WERI-Rb-1 (cell line): ENCODE measurements around the gene TMED7.

ENCODE experiments used
- DNase-seq: peaks from one replicate; pipeline ENCODE4 v3.0.0-alpha.2; 2020
- H3K27ac ChIP-seq: fragments of 250-450 bp; sonication (Bioruptor Pico); 2 replicates; pipeline ENCODE4 v1.5.1; 2020; ENCODE audit warnings: mild to moderate bottlenecking, moderate library complexity
- H3K27me3 ChIP-seq: fragments of 250-450 bp; sonication (Bioruptor Pico); 2 replicates; pipeline ENCODE4 v1.5.1; 2021; ENCODE audit warnings: mild to moderate bottlenecking, low read depth, moderate library complexity; ENCODE audit not compliant: insufficient read depth, severe bottlenecking
- H3K36me3 ChIP-seq: fragments of 250-450 bp; sonication (Bioruptor Pico); 2 replicates; pipeline ENCODE4 v1.5.1; 2020; ENCODE audit warnings: mild to moderate bottlenecking, moderate library complexity
- H3K4me3 ChIP-seq: 2 replicates; pipeline ENCODE4 v1.5.1; 2011; ENCODE audit warnings: low read depth, mild to moderate bottlenecking, control low read depth, low read length
- H3K9me3 ChIP-seq: fragments of 250-450 bp; sonication (Bioruptor Pico); 2 replicates; pipeline ENCODE4 v1.5.1; 2021; ENCODE audit warnings: mild to moderate bottlenecking, moderate library complexity; ENCODE audit not compliant: severe bottlenecking
- TF ChIP-seq, protein P1 (sequence below): IDR thresholded peaks from 2 replicates; pipeline ENCODE4 v1.5.1; 2011; ENCODE audit warnings: low read depth, mild to moderate bottlenecking, control low read depth, inconsistent platforms, low read length

The TMED7 gene

DNA sequence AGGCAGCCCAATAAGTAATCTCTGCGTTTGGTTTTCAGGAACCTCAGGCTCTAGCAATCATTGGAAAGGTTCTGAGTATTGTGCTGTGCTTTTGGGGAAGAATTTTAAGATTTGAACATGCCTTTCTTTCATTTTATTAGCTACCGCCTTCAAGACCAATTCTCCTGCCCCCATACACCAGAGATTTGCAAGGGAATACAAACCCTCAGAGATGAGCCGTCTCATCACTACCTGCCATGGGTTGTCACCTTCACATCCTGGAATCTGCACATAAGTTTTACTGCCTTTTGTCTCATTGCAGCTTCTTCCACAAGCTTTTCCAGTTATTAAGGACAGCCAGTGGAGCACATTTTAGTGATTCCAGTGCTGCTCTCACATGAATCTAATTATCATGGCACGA lies 11.7 kb upstream of the TMED7 start:
- DNase-seq = no peak
- H3K27ac ChIP-seq = no peak overlapping the region
- no peaks in the 10 kb centered on the region for H3K27me3 ChIP-seq
- no peak overlapping the region for H3K4me3 ChIP-seq
- H3K9me3 ChIP-seq = no peaks in the 10 kb centered on the region
- TF ChIP-seq, protein P1, sequence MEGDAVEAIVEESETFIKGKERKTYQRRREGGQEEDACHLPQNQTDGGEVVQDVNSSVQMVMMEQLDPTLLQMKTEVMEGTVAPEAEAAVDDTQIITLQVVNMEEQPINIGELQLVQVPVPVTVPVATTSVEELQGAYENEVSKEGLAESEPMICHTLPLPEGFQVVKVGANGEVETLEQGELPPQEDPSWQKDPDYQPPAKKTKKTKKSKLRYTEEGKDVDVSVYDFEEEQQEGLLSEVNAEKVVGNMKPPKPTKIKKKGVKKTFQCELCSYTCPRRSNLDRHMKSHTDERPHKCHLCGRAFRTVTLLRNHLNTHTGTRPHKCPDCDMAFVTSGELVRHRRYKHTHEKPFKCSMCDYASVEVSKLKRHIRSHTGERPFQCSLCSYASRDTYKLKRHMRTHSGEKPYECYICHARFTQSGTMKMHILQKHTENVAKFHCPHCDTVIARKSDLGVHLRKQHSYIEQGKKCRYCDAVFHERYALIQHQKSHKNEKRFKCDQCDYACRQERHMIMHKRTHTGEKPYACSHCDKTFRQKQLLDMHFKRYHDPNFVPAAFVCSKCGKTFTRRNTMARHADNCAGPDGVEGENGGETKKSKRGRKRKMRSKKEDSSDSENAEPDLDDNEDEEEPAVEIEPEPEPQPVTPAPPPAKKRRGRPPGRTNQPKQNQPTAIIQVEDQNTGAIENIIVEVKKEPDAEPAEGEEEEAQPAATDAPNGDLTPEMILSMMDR = no peak
- no peaks in the 10 kb centered on the region for H3K36me3 ChIP-seq

DNA sequence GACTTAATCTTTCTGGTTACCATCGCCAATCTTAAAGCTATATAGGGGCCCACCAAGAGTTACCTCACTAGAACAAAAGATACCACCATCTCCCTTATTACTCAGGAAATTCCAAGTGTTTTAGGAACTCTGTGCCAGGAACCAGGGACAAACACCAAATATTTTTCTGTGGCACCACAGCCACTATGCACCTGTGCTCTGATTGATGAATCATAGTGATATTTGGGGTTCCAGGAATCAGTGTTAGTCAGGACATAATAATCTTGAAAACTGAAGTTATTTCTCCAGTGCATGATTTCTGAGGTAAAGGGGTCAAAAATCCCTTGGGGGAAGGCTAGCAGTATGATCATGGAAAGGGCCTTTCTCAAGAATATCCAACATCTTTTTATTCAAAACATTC lies 10.2 kb upstream of the TMED7 start:
- Histone ChIP-seq H3K27me3 (no peaks in the 10 kb centered on the region), H3K27ac (no peak overlapping the region), H3K4me3 (no peak overlapping the region), H3K36me3 (no peaks in the 10 kb centered on the region), H3K9me3 (no peaks in the 10 kb centered on the region)
- no peak for DNase-seq
- TF ChIP-seq, protein P1 = no peak

DNA sequence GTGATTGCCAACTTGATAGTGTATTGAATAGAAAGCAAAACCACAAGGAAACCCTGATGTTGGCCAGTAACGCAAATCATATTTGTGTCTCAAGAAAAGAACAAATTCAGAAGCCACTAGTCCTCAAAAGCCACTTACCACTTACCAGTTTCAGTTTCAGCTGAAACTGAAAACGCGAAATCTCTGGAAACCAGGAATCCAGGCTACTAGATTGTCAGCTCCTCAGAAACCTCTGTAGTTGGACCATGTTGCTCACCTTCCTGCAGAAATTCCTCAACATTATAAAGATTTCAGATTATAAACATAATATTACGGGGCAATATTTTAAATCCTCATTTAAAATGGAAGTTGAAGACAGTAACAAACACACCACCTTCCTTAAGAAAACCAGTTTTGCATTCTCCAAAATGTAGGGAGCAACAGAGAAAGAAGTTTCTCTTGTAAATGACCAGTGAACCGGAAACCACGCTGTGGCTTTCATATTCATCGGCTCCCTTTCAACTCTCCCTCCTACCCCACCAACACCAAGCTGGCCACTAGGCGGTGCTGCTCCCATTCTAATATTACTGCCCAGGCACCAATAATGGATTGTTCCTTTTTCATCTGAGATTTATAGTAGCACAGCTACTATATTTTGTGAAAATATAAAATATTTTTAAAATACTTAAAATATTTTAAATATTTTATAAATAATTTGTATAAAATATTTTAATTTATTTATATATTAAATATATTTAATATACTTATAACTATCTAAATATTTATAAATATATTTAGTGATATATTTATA lies 8.7 kb upstream of the TMED7 start:
- H3K4me3 ChIP-seq = no peak overlapping the region; the same call in 1 of the 2 replicates
- H3K36me3 ChIP-seq = no peaks in the 10 kb centered on the region
- no peak overlapping the region for H3K27ac ChIP-seq
- TF ChIP-seq, protein P1 = peak; percentile 78
- no peaks in the 10 kb centered on the region for H3K27me3 ChIP-seq
- no peaks in the 10 kb centered on the region for H3K9me3 ChIP-seq
- DNase-seq = peak; percentile 90

DNA sequence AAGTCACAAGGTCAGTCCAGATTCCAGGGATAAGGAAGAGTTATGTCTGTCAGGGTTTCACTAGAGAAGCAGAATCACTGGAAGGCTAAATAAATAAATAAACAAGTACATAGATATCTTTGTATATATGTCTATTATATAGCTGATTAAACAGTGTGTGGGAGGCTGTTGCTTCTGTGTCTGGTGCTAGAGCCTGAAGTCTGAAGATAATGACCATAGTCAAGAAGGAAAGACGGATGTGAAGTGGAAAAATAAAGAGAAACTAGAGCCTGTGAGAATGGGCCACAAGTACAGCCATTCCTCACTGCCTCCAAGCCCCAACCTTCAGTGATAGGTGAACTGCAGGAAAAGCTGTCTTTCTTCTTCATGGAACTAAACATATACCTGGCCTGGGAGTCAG lies 4.1 kb upstream of the TMED7 start:
- DNase-seq = no peak

DNA sequence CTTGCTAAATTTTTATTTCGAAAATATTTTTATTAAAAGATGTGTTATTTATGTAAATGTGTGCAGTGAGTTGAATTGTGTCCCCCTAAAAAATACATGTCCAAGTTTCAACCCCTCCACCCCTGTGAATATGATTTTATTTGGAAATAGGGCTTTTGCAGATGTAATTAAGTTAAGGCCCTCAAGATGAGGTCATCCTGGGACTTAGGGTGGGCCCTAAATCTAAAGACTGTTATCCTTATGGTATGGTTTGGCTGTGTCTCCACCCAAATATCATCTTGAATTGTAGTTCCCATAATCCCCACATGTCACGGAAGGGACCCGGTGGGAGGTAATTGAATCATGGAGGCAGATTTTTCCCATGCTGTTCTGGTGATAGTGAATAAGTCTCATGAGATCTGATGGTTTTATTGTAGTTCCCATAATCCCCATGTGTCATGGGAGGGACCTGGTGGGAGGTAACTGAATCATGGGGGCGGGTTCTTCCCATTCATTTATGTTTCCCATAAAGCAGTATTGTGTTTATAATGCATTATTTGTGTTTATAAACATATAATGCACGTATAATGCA lies 1.5 kb upstream of the TMED7 start:
- DNase-seq = no peak
- Histone ChIP-seq H3K9me3 (no peaks in the 10 kb centered on the region), H3K27ac (no peak overlapping the region; the same call in 1 of the 2 replicates), H3K27me3 (no peaks in the 10 kb centered on the region), H3K4me3 (no peak overlapping the region), H3K36me3 (peaks cover 17% of the 10 kb centered on the region)
- TF ChIP-seq, protein P1 = no peak

More for the DNA sequence above, 4.1 kb upstream of the TMED7 start:
- H3K27ac ChIP-seq = no peak overlapping the region
- H3K9me3 ChIP-seq = no peaks in the 10 kb centered on the region
- H3K4me3 ChIP-seq = no peak overlapping the region
- peaks cover 3% of the 10 kb centered on the region for H3K36me3 ChIP-seq
- H3K27me3 ChIP-seq = no peaks in the 10 kb centered on the region
- TF ChIP-seq, protein P1 = no peak

DNA sequence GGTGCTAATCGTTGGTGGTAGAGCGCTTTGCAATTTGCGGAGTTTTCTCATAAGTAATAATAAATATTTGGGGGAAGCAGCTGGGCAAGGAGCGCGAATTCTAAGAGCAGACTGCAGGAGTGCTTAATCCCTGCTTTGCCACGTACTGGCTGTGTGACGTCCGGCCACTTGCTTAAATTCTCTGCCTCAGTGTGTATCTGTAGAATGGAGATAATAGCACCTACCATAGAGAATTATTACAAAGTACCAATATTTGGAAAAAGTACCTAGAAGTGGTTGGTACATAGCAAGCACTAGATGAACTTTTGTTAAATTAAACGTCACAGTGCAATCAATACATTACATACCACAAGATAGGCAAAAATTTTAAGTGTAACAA lies 598 bp upstream of the TMED7 start:
- peak; percentile 56 for DNase-seq
- H3K9me3 ChIP-seq = no peaks in the 10 kb centered on the region
- H3K27ac ChIP-seq = peak overlapping the region; percentile 86
- peak overlapping the region; percentile 84 for H3K4me3 ChIP-seq
- TF ChIP-seq, protein P1 = no peak
- H3K27me3 ChIP-seq = no peaks in the 10 kb centered on the region
- peaks cover 17% of the 10 kb centered on the region for H3K36me3 ChIP-seq
